ENCODE results near the gene ERGIC3.

The ERGIC3 gene

DNA sequence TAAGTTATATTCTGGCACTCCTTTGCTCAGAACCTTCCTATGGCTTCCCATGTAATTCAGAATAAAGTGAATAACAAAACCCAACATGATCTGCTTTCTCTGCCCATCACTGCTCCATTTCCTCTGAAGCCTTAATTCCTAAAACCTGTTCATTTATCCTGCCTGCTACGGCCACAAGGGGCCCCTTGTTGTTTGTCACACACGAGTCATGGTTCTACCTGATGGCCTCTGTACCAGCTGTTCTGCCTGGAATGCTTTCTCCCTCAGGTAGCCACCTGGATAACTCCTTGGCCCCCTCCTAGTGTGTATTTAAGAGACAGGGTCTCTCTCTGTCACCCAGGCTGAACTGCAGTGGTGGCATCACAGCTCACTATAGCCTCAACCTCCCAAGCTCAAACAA, 26.8 kb downstream of the ERGIC3 start:
- peak; percentile 38 for DNase-seq (ENCODE audit: low read depth)
- no peak overlapping the region for H3K4me3 ChIP-seq (ENCODE audit: low read depth, low read length)
- TF ChIP-seq, protein P1, sequence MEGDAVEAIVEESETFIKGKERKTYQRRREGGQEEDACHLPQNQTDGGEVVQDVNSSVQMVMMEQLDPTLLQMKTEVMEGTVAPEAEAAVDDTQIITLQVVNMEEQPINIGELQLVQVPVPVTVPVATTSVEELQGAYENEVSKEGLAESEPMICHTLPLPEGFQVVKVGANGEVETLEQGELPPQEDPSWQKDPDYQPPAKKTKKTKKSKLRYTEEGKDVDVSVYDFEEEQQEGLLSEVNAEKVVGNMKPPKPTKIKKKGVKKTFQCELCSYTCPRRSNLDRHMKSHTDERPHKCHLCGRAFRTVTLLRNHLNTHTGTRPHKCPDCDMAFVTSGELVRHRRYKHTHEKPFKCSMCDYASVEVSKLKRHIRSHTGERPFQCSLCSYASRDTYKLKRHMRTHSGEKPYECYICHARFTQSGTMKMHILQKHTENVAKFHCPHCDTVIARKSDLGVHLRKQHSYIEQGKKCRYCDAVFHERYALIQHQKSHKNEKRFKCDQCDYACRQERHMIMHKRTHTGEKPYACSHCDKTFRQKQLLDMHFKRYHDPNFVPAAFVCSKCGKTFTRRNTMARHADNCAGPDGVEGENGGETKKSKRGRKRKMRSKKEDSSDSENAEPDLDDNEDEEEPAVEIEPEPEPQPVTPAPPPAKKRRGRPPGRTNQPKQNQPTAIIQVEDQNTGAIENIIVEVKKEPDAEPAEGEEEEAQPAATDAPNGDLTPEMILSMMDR (IDR thresholded peaks at IDR 0.05; ENCODE audit: insufficient read depth, low read depth, low read length, missing control alignments), result peak; percentile 31

DNA sequence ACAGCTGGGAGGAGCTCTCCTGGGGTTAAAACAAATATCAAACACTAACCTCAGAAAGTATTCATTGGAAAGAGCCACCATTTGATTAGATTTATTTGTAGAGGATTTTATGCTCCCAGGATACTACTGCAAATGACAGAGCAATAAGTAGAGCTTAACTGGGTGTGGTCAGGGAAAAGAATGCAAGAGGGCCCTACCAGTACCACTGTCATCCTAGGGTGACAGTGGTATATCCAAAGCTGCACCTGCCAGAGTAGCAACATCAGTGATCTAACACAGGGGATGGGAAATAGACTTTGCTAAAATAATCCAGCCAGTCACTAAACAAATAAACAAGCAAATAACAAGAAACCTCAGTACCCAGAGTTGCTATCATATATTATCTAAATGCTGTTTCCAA, 29.7 kb downstream of the ERGIC3 start:
- H3K4me3 ChIP-seq (ENCODE audit: low read depth, low read length), result no peak overlapping the region
- TF ChIP-seq, protein P1 (IDR thresholded peaks at IDR 0.05; ENCODE audit: insufficient read depth, low read depth, low read length, missing control alignments), result no peak
- no peak for DNase-seq (ENCODE audit: low read depth)

DNA sequence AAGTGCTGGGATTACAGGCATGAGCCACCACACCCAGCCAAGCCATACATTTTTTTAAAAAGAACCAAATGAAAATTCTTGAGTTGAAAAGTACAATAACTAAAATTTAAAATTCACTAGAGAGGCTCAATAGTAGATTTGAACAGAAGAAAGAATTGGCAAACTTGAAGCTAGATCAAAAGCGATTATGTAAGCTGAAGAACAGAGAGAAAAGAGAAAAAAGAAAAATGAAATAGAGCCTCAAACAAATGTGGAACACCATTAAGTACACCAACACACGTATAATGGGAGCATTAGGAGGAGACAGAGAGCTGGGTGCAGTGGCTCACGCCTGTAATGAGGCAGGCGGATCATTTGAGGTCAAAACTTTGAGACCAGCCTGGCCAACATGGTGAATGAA, 31.0 kb downstream of the ERGIC3 start:
- H3K4me3 ChIP-seq (ENCODE audit: low read depth, low read length), result no peak overlapping the region
- TF ChIP-seq, protein P1 (IDR thresholded peaks at IDR 0.05; ENCODE audit: insufficient read depth, low read depth, low read length, missing control alignments), result no peak
- no peak for DNase-seq (ENCODE audit: low read depth)

DNA sequence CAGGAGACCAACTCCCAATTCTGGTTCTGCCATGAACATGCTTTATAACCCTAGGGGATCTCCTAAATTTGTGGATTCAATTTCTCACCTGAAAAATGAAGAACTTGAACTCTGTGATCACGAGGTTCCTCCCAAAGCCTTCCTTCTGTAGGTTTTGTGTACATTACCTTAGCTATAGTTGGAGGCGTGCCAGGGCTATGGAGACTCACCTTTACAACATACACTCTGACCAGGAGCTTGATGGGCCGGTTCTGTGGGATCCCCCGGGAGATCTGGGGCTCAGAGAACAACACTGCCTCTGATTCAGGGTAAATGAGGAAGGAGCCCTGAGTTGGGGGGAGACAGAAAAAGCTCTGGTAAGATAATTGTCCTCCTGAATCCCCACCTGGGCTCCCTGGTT, 34.1 kb downstream of the ERGIC3 start:
- TF ChIP-seq, protein P1 (IDR thresholded peaks at IDR 0.05; ENCODE audit: insufficient read depth, low read depth, low read length, missing control alignments), result no peak
- H3K4me3 ChIP-seq (ENCODE audit: low read depth, low read length), result no peak overlapping the region
- no peak for DNase-seq (ENCODE audit: low read depth)

DNA sequence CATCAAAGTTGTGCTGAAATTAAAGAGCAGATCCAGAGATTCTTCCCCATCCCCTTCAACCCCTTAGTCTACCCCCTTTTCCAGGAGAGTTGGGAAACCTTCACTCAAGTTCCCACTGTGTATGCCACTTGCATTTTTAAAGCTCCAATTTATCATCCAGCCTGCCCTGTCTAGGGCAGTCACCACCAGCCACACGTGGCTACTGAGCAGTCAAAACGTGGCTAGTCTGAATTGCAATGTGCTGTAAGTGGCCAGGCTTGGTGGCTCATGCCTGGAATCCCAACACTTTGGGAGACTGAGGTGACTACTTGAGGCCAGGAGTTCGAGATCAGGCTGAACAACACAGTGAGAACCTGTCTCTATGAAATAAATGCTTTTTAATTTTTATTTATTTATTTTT, 34.9 kb downstream of the ERGIC3 start:
- DNase-seq (ENCODE audit: low read depth), result no peak
- TF ChIP-seq, protein P1 (IDR thresholded peaks at IDR 0.05; ENCODE audit: insufficient read depth, low read depth, low read length, missing control alignments), result no peak
- no peak overlapping the region for H3K4me3 ChIP-seq (ENCODE audit: low read depth, low read length)

DNA sequence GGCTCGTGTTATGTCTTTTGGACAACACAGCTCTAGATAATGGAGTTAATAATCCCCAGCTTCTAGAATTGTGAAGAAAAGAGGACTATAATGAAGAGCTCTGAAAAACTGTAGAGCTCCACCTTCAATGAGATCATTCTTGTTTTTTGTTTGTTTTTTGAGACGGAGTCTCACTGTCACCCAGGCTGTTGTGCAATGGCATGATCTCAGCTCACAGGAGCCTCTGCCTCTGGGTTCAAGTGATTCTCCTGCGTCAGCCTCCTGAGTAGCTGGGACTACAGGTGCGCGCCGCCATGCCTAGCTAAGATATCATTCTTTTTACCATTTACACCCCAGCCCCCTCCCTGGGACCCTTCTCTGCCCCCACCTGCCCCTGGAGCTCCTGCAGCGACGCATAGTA, 36.6 kb downstream of the ERGIC3 start:
- no peak for DNase-seq (ENCODE audit: low read depth)
- no peak overlapping the region for H3K4me3 ChIP-seq (ENCODE audit: low read depth, low read length)
- TF ChIP-seq, protein P1 (IDR thresholded peaks at IDR 0.05; ENCODE audit: insufficient read depth, low read depth, low read length, missing control alignments), result no peak

DNA sequence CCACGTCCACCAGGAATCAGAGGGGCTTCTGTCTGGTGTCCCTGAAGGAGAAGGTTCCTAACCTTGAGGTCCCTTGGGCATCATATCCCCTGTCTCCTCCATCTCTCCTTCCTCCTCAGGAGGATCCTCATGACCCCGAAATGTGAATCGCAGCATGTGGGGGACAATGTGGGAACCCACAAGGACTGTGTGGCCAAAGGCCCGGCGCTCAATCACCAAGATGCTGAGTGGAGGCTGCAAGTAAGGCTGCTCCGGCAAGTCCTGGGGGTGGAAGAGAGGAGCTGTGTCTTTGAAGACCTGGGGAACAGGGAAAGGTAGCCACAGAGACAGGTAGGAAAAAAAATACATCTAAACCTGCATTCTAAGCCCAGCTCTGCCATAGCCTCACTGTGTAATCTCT, 37.3 kb downstream of the ERGIC3 start:
- TF ChIP-seq, protein P1 (IDR thresholded peaks at IDR 0.05; ENCODE audit: insufficient read depth, low read depth, low read length, missing control alignments), result no peak

More for the DNA sequence above, 37.3 kb downstream of the ERGIC3 start:
- H3K4me3 ChIP-seq (ENCODE audit: low read depth, low read length), result no peak overlapping the region
- DNase-seq (ENCODE audit: low read depth), result no peak
